Kidney (tissue), 14 donors: ENCODE measurements around the gene MED14. TPM values are rescaled to one million over a fixed set of nuclear protein-coding genes. Genes with fewer than 3 reads are reported as not detected.

ENCODE experiments used
- DNase-seq, 5 donors: peaks; one replicate each; pipeline ENCODE4 v3.0.0-alpha.2; 2013 to 2020
- FAIRE-seq: peaks from 2 replicates; lab custom pipeline; 2012; peaks lifted over from hg19 to GRCh38; lab: Jason Lieb, UNC
- H3K27ac ChIP-seq, 2 donors: one replicate each; pipeline ENCODE4 v1.7.0; 2013; ENCODE audit warnings: low read depth in 2 of 2, low read length in 2 of 2, inconsistent platforms in 1 of 2
- H3K27me3 ChIP-seq: one replicate; pipeline ENCODE4 v1.7.1; 2013; ENCODE audit warnings: low read length, inconsistent platforms; ENCODE audit not compliant: control insufficient read depth, insufficient read depth
- H3K36me3 ChIP-seq, 3 donors: one replicate each; pipeline versions ENCODE4 v1.7.0 to v1.7.1; 2013; ENCODE audit warnings: low read length in 3 of 3, control low read depth in 1 of 3, inconsistent platforms in 1 of 3; ENCODE audit not compliant: insufficient read depth in 3 of 3, control insufficient read depth in 2 of 3
- H3K4me1 ChIP-seq, 3 donors: one replicate each; pipeline versions ENCODE4 v1.7.0 to v1.7.1; 2013; ENCODE audit warnings: low read length in 3 of 3, inconsistent platforms in 1 of 3, low read depth in 1 of 3; ENCODE audit not compliant: control insufficient read depth in 2 of 3, insufficient read depth in 2 of 3
- H3K4me3 ChIP-seq, 3 donors: one replicate each; pipeline versions ENCODE4 v1.7.0 to v1.8.1; 2013; ENCODE audit warnings: low read length in 3 of 3, control low read depth in 1 of 3, inconsistent platforms in 1 of 3
- H3K9ac ChIP-seq, 3 donors: one replicate each; pipeline versions ENCODE4 v1.7.0 to v1.7.1; 2013; ENCODE audit warnings: low read length in 3 of 3, control low read depth in 1 of 3, inconsistent platforms in 1 of 3
- H3K9me3 ChIP-seq, 3 donors: one replicate each; pipeline versions ENCODE4 v1.7.0 to v1.7.1; 2013; ENCODE audit warnings: low read length in 3 of 3, control low read depth in 1 of 3, inconsistent platforms in 1 of 3; ENCODE audit not compliant: control insufficient read depth in 2 of 3, insufficient read depth in 1 of 3
- intact Hi-C: fragments of 100-400 bp; cut with DNase I; formaldehyde crosslinking; loops from one replicate; pipeline ENCODE4 v1.11.1; 2022
- polyA plus RNA-seq: library from polyadenylated mRNA; stranded (reverse); fragments of 350-450 nt; fragmentation: Illumina TruSeq; extraction: RNeasy Lipid Tissue Mini Kit (QIAGEN cat#74804); gene quantifications from one replicate; pipeline ENCODE4 v1.2.3, GENCODE V29; 2014; ENCODE audit warnings: low read depth, low replicate concordance; ENCODE audit not compliant: insufficient read depth
- total RNA-seq: library from RNA; stranded (reverse); fragmentation: NEBNext Ultra II Directional; extraction: Animal tissue kit (Norgen Biotek cat#: 25700); gene quantifications from one replicate; pipeline ENCODE4 v1.2.1, GENCODE V29; 2021
- TF ChIP-seq, protein P1 (sequence below): IDR thresholded peaks from 3 replicates; pipeline ENCODE4 v1.5.1; 2012; ENCODE audit warnings: mild to moderate bottlenecking, moderate library complexity, borderline replicate concordance; ENCODE audit not compliant: insufficient read depth; ENCODE audit errors: extremely low read depth
- donor health status: control.
- donor health status: control.
- donor health status: control.
- donor health status: control.
- donor health status: control.
- donor health status: DM: yes; HTN: yes; CAD: no.
- donor health status: Normal renal cell carcinoma (clear cell type).

MED14 gene
- total and polyA plus RNA-seq, 2 donors from 2014 or later, result 5.9 to 53.7 TPM

DNA sequence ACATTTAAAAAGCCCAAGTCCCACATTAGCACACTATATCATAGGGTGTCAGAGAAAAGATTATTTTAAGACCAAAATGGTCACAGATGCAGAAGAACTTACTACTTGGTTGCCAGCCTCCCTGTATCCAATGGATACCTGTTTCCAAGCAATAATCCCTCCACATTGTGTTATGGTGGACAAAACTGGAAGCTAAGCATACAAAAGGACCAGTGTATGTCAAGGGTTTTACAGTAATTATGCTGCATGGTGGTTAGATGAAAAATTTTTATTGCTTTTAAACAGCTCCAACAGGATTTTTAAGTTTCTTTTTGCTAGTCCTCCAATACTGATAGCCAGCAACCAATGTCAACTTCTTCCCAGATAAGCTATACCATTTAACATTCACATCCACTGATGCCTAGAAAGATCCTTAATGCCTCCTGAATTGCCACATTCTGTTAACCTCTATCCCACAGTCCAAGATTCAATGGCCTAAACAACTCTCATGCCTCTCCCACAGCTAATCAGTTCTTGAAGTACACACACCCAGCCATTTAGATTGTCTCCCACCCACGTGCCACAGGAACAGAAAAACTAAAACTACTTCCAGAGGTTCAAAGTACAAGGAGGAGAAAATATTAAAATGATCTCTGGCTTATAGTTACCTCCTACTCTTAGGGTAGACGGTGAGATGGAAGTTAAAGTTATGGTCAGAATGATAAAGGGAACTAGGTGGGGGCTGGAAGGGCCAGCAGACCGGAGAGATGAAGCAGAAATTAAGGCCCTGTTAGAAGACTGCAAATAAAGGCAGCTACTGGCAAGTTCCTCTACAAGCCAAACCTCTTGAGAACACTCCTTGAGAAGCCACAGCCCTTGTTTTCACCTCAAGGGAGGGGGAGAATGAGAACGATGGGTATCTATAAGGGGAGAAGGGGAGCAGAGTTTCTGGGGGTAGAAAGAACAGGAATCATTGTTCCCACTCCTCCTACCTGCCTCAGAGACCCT is 5.5 kb downstream of the MED14 start:
- Histone ChIP-seq H3K27ac (no peak overlapping the region), H3K27me3 (peaks cover 9% of the 10 kb centered on the region), H3K9me3 (no peaks in the 10 kb centered on the region), H3K4me3 (peak overlapping the region in 1 of 3 donors; percentile 12), H3K9ac (no peak overlapping the region), H3K4me1 (no peaks in the 10 kb centered on the region), H3K36me3 (peaks cover 0 to 6% (median 0%) of the 10 kb centered on the region in 3 donors)
- no peak for DNase-seq
- intact Hi-C loops, result no loop called here
- TF ChIP-seq, protein P1, sequence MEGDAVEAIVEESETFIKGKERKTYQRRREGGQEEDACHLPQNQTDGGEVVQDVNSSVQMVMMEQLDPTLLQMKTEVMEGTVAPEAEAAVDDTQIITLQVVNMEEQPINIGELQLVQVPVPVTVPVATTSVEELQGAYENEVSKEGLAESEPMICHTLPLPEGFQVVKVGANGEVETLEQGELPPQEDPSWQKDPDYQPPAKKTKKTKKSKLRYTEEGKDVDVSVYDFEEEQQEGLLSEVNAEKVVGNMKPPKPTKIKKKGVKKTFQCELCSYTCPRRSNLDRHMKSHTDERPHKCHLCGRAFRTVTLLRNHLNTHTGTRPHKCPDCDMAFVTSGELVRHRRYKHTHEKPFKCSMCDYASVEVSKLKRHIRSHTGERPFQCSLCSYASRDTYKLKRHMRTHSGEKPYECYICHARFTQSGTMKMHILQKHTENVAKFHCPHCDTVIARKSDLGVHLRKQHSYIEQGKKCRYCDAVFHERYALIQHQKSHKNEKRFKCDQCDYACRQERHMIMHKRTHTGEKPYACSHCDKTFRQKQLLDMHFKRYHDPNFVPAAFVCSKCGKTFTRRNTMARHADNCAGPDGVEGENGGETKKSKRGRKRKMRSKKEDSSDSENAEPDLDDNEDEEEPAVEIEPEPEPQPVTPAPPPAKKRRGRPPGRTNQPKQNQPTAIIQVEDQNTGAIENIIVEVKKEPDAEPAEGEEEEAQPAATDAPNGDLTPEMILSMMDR, result no peak
- FAIRE-seq, result no peak

DNA sequence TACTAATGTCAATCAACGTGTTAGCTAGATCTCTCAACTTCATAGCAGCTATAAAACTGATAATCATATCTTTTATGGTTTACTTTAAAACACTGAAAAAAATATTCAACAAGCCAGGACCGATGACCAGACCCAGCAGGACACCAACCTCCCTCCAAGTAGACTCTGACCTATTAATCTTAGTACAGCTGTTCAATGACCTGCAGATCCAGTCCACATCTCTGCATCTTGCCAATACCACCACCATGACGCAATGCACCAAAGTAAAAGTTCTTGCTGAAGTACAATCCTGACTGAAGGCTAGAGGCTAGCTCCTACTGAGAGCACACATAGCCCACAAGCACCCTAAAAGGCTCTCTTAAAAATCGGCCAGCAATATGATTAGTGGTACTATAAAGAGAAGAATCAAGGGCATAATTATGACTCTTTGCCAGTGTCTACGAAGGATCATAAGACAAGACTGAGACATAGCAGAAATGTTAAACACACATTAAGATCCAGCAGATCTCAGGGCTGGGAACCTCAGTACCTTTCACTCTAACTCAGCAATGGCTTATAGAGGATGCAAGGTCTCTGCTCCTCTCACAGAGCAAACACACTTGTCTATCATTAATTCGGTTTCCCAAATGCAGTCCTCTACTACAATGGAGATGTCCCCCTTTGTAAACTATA is 7.6 kb downstream of the MED14 start:
- Histone ChIP-seq H3K9me3 (no peaks in the 10 kb centered on the region), H3K4me3 (no peak overlapping the region), H3K9ac (no peak overlapping the region), H3K4me1 (no peaks in the 10 kb centered on the region), H3K36me3 (peaks cover 0 to 6% (median 0%) of the 10 kb centered on the region in 3 donors), H3K27me3 (peaks cover 2% of the 10 kb centered on the region), H3K27ac (no peak overlapping the region)
- FAIRE-seq, result no peak
- intact Hi-C loops, result no loop called here
- TF ChIP-seq, protein P1, result no peak
- DNase-seq, result no peak

DNA sequence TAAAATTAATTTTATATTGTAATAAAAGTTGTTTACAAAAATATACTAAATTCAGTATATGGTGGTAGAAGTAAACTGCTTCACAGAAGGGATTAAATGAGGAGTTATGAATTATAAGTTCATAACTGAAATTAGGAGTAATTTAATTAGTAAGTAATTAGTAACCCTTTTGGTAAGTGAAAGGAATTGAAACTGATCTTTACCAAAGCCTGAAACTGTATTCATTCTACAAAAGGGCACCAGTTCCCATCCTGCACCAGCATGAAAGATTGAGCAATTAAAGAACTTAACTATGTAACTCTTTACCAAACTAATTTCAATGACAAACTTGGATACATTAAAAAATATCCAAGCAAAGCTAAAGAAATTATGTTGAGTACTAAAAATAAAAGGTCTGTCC is 8.2 kb downstream of the MED14 start:
- Histone ChIP-seq H3K4me1 (no peaks in the 10 kb centered on the region), H3K27ac (no peak overlapping the region), H3K27me3 (peaks cover 2% of the 10 kb centered on the region), H3K4me3 (no peak overlapping the region), H3K36me3 (peaks cover 0 to 6% (median 0%) of the 10 kb centered on the region in 3 donors), H3K9ac (no peak overlapping the region), H3K9me3 (no peaks in the 10 kb centered on the region)
- TF ChIP-seq, protein P1, result no peak
- FAIRE-seq, result no peak
- intact Hi-C loops, result no loop called here
- no peak for DNase-seq
